Measurements from ENCODE around the gene MIPOL1.
"Not testable (repeated sequence)": the region's sequence is repeated elsewhere in the genome, so short reads cannot be mapped to it uniquely, and the experiment has no call there.

MIPOL1 gene

GRCh38 chr14:37422319-37422718, 224.6 kb downstream of the MIPOL1 start:
- no peak overlapping the region for H3K4me3 Mint-ChIP-seq
- no peaks in the 10 kb centered on the region for H3K27me3 Mint-ChIP-seq
- H3K4me1 Mint-ChIP-seq (ENCODE audit: low read depth): no peaks in the 10 kb centered on the region
- peaks cover 10% of the 10 kb centered on the region for H3K9me3 Mint-ChIP-seq
- intact Hi-C loops (cut with micrococcal nuclease): no loop called here
- H3K36me3 Mint-ChIP-seq (ENCODE audit: low read depth): no peaks in the 10 kb centered on the region
- no peak overlapping the region for H3K27ac Mint-ChIP-seq

GRCh38 chr14:37422748-37423147, 225.0 kb downstream of the MIPOL1 start:
- no peaks in the 10 kb centered on the region for H3K4me1 Mint-ChIP-seq (ENCODE audit: low read depth)
- no peaks in the 10 kb centered on the region for H3K36me3 Mint-ChIP-seq (ENCODE audit: low read depth)

GRCh38 chr14:37428954-37429353, 231.2 kb downstream of the MIPOL1 start:
- H3K27ac Mint-ChIP-seq: no peak overlapping the region
- H3K9me3 Mint-ChIP-seq: peaks cover 18% of the 10 kb centered on the region
- H3K27me3 Mint-ChIP-seq: no peaks in the 10 kb centered on the region
- no peaks in the 10 kb centered on the region for H3K36me3 Mint-ChIP-seq (ENCODE audit: low read depth)
- H3K4me1 Mint-ChIP-seq (ENCODE audit: low read depth): no peaks in the 10 kb centered on the region
- H3K4me3 Mint-ChIP-seq: no peak overlapping the region
- intact Hi-C loops (cut with micrococcal nuclease): no loop called here

More at GRCh38 chr14:37422748-37423147, 225.0 kb downstream of the MIPOL1 start:
- H3K4me3 Mint-ChIP-seq: no peak overlapping the region
- no peaks in the 10 kb centered on the region for H3K27me3 Mint-ChIP-seq
- H3K27ac Mint-ChIP-seq: no peak overlapping the region
- H3K9me3 Mint-ChIP-seq: peaks cover 10% of the 10 kb centered on the region
- intact Hi-C loops (cut with micrococcal nuclease): no loop called here

- Mint-ChIP-seq H3K4me1 (ENCODE audit: low read depth) (no peaks in the 10 kb centered on the region), H3K9me3 (peaks cover 24% of the 10 kb centered on the region), H3K36me3 (ENCODE audit: low read depth) (no peaks in the 10 kb centered on the region), H3K27me3 (no peaks in the 10 kb centered on the region), H3K27ac (no peak overlapping the region), H3K4me3 (no peak overlapping the region)
- intact Hi-C loops (cut with micrococcal nuclease): no loop called here
These were observed 231.9 kb downstream of the MIPOL1 start for GRCh38 chr14:37429618-37430017.

GRCh38 chr14:37434867-37435266, 237.1 kb downstream of the MIPOL1 start:
- Mint-ChIP-seq H3K27ac (no peak overlapping the region), H3K27me3 (no peaks in the 10 kb centered on the region), H3K4me1 (ENCODE audit: low read depth) (no peaks in the 10 kb centered on the region), H3K4me3 (no peak overlapping the region), H3K36me3 (ENCODE audit: low read depth) (no peaks in the 10 kb centered on the region), H3K9me3 (peaks cover 23% of the 10 kb centered on the region)
- intact Hi-C loops (cut with micrococcal nuclease): no loop called here

GRCh38 chr14:37436519-37436918, 238.8 kb downstream of the MIPOL1 start:
- peaks cover 34% of the 10 kb centered on the region for H3K9me3 Mint-ChIP-seq
- intact Hi-C loops (cut with micrococcal nuclease): no loop called here
- no peaks in the 10 kb centered on the region for H3K4me1 Mint-ChIP-seq (ENCODE audit: low read depth)
- H3K27me3 Mint-ChIP-seq: no peaks in the 10 kb centered on the region
- no peaks in the 10 kb centered on the region for H3K36me3 Mint-ChIP-seq (ENCODE audit: low read depth)
- no peak overlapping the region for H3K4me3 Mint-ChIP-seq
- H3K27ac Mint-ChIP-seq: no peak overlapping the region

GRCh38 chr14:37437490-37437889, 239.8 kb downstream of the MIPOL1 start:
- Mint-ChIP-seq H3K4me1 (ENCODE audit: low read depth) (no peaks in the 10 kb centered on the region), H3K27me3 (no peaks in the 10 kb centered on the region), H3K36me3 (ENCODE audit: low read depth) (no peaks in the 10 kb centered on the region), H3K27ac (no peak overlapping the region), H3K4me3 (no peak overlapping the region), H3K9me3 (peaks cover 33% of the 10 kb centered on the region)
- intact Hi-C loops (cut with micrococcal nuclease): no loop called here

GRCh38 chr14:37438444-37438843, 240.7 kb downstream of the MIPOL1 start:
- no peaks in the 10 kb centered on the region for H3K27me3 Mint-ChIP-seq
- intact Hi-C loops (cut with micrococcal nuclease): no loop called here

GRCh38 chr14:37443461-37443860, 245.7 kb downstream of the MIPOL1 start:
- no peaks in the 10 kb centered on the region for H3K36me3 Mint-ChIP-seq (ENCODE audit: low read depth)
- intact Hi-C loops (cut with micrococcal nuclease): no loop called here

More at GRCh38 chr14:37438444-37438843, 240.7 kb downstream of the MIPOL1 start:
- no peaks in the 10 kb centered on the region for H3K36me3 Mint-ChIP-seq (ENCODE audit: low read depth)
- no peak overlapping the region for H3K27ac Mint-ChIP-seq
- peaks cover 33% of the 10 kb centered on the region for H3K9me3 Mint-ChIP-seq
- H3K4me3 Mint-ChIP-seq: no peak overlapping the region
- H3K4me1 Mint-ChIP-seq (ENCODE audit: low read depth): no peaks in the 10 kb centered on the region

GRCh38 chr14:37447883-37448391, 250.2 kb downstream of the MIPOL1 start:
- H3K27ac Mint-ChIP-seq: no peak overlapping the region
- no peaks in the 10 kb centered on the region for H3K4me1 Mint-ChIP-seq (ENCODE audit: low read depth)
- H3K9me3 Mint-ChIP-seq: peaks cover 8% of the 10 kb centered on the region
- H3K27me3 Mint-ChIP-seq: no peaks in the 10 kb centered on the region
- H3K36me3 Mint-ChIP-seq (ENCODE audit: low read depth): no peaks in the 10 kb centered on the region
- H3K4me3 Mint-ChIP-seq: no peak overlapping the region
- intact Hi-C loops (cut with micrococcal nuclease): no loop called here

More at GRCh38 chr14:37443461-37443860, 245.7 kb downstream of the MIPOL1 start:
- Mint-ChIP-seq H3K4me1 (ENCODE audit: low read depth) (no peaks in the 10 kb centered on the region), H3K27ac (no peak overlapping the region), H3K27me3 (no peaks in the 10 kb centered on the region), H3K9me3 (peaks cover 18% of the 10 kb centered on the region), H3K4me3 (no peak overlapping the region)

GRCh38 chr14:37452323-37452722, 254.6 kb downstream of the MIPOL1 start:
- no peak overlapping the region for H3K4me3 Mint-ChIP-seq
- H3K36me3 Mint-ChIP-seq (ENCODE audit: low read depth): no peaks in the 10 kb centered on the region
- no peak overlapping the region for H3K27ac Mint-ChIP-seq
- peaks cover 8% of the 10 kb centered on the region for H3K9me3 Mint-ChIP-seq
- intact Hi-C loops (cut with micrococcal nuclease): no loop called here
- H3K27me3 Mint-ChIP-seq: no peaks in the 10 kb centered on the region
- H3K4me1 Mint-ChIP-seq (ENCODE audit: low read depth): no peaks in the 10 kb centered on the region

GRCh38 chr14:37453985-37454384, 256.2 kb downstream of the MIPOL1 start:
- Mint-ChIP-seq H3K27me3 (no peaks in the 10 kb centered on the region), H3K9me3 (peaks cover 8% of the 10 kb centered on the region), H3K36me3 (ENCODE audit: low read depth) (no peaks in the 10 kb centered on the region), H3K4me1 (ENCODE audit: low read depth) (no peaks in the 10 kb centered on the region), H3K27ac (no peak overlapping the region), H3K4me3 (no peak overlapping the region)
- intact Hi-C loops (cut with micrococcal nuclease): no loop called here

GRCh38 chr14:37457334-37457733, 259.6 kb downstream of the MIPOL1 start:
- intact Hi-C loops (cut with micrococcal nuclease): no loop called here
- Mint-ChIP-seq H3K4me3 (no peak overlapping the region), H3K36me3 (ENCODE audit: low read depth) (no peaks in the 10 kb centered on the region), H3K27ac (no peak overlapping the region), H3K27me3 (no peaks in the 10 kb centered on the region), H3K9me3 (peaks cover 23% of the 10 kb centered on the region), H3K4me1 (ENCODE audit: low read depth) (no peaks in the 10 kb centered on the region)

- H3K4me1 Mint-ChIP-seq (ENCODE audit: low read depth); intact Hi-C loops (cut with micrococcal nuclease); H3K36me3 Mint-ChIP-seq (ENCODE audit: low read depth); H3K27ac Mint-ChIP-seq; H3K4me3 Mint-ChIP-seq; H3K27me3 Mint-ChIP-seq: not testable (repeated sequence)
- H3K9me3 Mint-ChIP-seq: peaks cover 32% of the 10 kb centered on the region
These were observed 264.7 kb downstream of the MIPOL1 start for GRCh38 chr14:37462426-37462825.

- no peak overlapping the region for H3K27ac Mint-ChIP-seq
- no peak overlapping the region for H3K4me3 Mint-ChIP-seq
- intact Hi-C loops (cut with micrococcal nuclease): no loop called here
- no peaks in the 10 kb centered on the region for H3K4me1 Mint-ChIP-seq (ENCODE audit: low read depth)
- no peaks in the 10 kb centered on the region for H3K36me3 Mint-ChIP-seq (ENCODE audit: low read depth)
- H3K27me3 Mint-ChIP-seq: no peaks in the 10 kb centered on the region
- peaks cover 32% of the 10 kb centered on the region for H3K9me3 Mint-ChIP-seq
These were observed 266.6 kb downstream of the MIPOL1 start for GRCh38 chr14:37464192-37464858.

Measured in dendritic cell treated with granulocyte-macrophage colony-stimulating factor and Interleukin-4, amounts not matched to agents 40 ng/mL and 50 ng/mL, for 4 days (primary cell).